HepG2 (cell line): ENCODE measurements around the gene UXS1. TPM values are rescaled to one million over a fixed set of nuclear protein-coding genes. Genes with fewer than 3 reads are reported as not detected.

Experiments
- CEBPG ChIP-seq: IDR thresholded peaks from 2 replicates; pipeline ENCODE4 v1.6.1; 2016
- HNRNPLL ChIP-seq: fragments of 200-400 bp; formaldehyde crosslinking; IDR thresholded peaks from 2 replicates; pipeline ENCODE4 v1.6.1; 2017; ENCODE audit warnings: mild to moderate bottlenecking, low read depth, low read length; ENCODE audit not compliant: poor library complexity, severe bottlenecking
- HOMEZ ChIP-seq: IDR thresholded peaks from 2 replicates; pipeline ENCODE4 v1.6.1; 2016; ENCODE audit warnings: low read depth
- MYNN ChIP-seq: sonication (generic); formaldehyde crosslinking; IDR thresholded peaks from 2 replicates; pipeline ENCODE4 v1.4.0; 2020; ENCODE audit warnings: mild to moderate bottlenecking, low read depth, missing genetic modification reagents
- PHF8 ChIP-seq: sonication (generic); formaldehyde crosslinking; IDR thresholded peaks from 2 replicates; pipeline ENCODE4 v1.5.0; 2020; ENCODE audit warnings: missing genetic modification reagents
- SOX6 ChIP-seq, 2 experiments: fragments of 450-650 bp in 1 of 2; sonication (generic) in 1 of 2; formaldehyde crosslinking in 1 of 2; IDR thresholded peaks; 2 replicates each; pipeline versions ENCODE4 v1.4.0 to v1.6.1; 2017 to 2020; ENCODE audit warnings: antibody characterized with exemption in 1 of 2, mild to moderate bottlenecking in 1 of 2, missing genetic modification reagents in 1 of 2
- TFE3 ChIP-seq: IDR thresholded peaks from 2 replicates; pipeline ENCODE4 v1.6.1; 2016
- THAP11 ChIP-seq: IDR thresholded peaks from 2 replicates; pipeline ENCODE4 v1.6.1; 2016; ENCODE audit warnings: missing biosample characterization, missing genetic modification reagents
- THRA ChIP-seq: sonication (generic); formaldehyde crosslinking; IDR thresholded peaks from 2 replicates; pipeline ENCODE4 v1.4.0; 2020; ENCODE audit warnings: missing genetic modification reagents, borderline replicate concordance
- THYN1 ChIP-seq: sonication (generic); formaldehyde crosslinking; IDR thresholded peaks from 2 replicates; pipeline ENCODE4 v1.8.1; 2023; ENCODE audit warnings: low read depth, mild to moderate bottlenecking, moderate library complexity, missing genetic modification reagents, borderline replicate concordance
- UBTF ChIP-seq: sonication (generic); formaldehyde crosslinking; IDR thresholded peaks from 2 replicates; pipeline ENCODE4 v1.4.0; 2020; ENCODE audit warnings: mild to moderate bottlenecking, missing genetic modification reagents
- ZFP41 ChIP-seq: sonication (generic); formaldehyde crosslinking; IDR thresholded peaks from 2 replicates; pipeline ENCODE4 v1.4.0; 2020; ENCODE audit warnings: mild to moderate bottlenecking, missing genetic modification reagents, borderline replicate concordance
- ZFP90 ChIP-seq: sonication (generic); formaldehyde crosslinking; IDR thresholded peaks from 2 replicates; pipeline ENCODE4 v1.8.0; 2022; ENCODE audit warnings: missing genetic modification reagents, mild to moderate bottlenecking, inconsistent platforms, borderline replicate concordance
- ZNF431 ChIP-seq: sonication (generic); formaldehyde crosslinking; IDR thresholded peaks from 2 replicates; pipeline ENCODE4 v1.9.0; 2022; ENCODE audit warnings: missing genetic modification reagents, low read depth, mild to moderate bottlenecking, borderline replicate concordance
- ZNF513 ChIP-seq: sonication (generic); formaldehyde crosslinking; conservative IDR thresholded peaks from 2 replicates; pipeline ENCODE4 v1.5.0; 2020; ENCODE audit warnings: missing genetic modification reagents
- ZNF574 ChIP-seq: sonication (generic); formaldehyde crosslinking; IDR thresholded peaks from 2 replicates; pipeline ENCODE4 v1.4.0; 2020; ENCODE audit warnings: missing genetic modification reagents
- polyA plus RNA-seq, 8 experiments: library from polyadenylated mRNA; depleted of rRNA in 3 of 8; stranded (reverse) in 7 of 8; unstranded in 1 of 8; fragments of >200 nt; fragmentation: Illumina TruSeq in 4 of 8; extraction: Trizol in 4 of 8; gene quantifications; 2 replicates each; pipeline versions ENCODE4 v1.2.1 to v1.2.3, GENCODE V29; 2011 to 2016; ENCODE audit warnings: low read depth in 4 of 8, missing spikeins in 1 of 8, mixed read lengths in 1 of 8; ENCODE audit not compliant: insufficient read depth in 1 of 8
- total RNA-seq, 5 experiments: library from RNA; depleted of rRNA; stranded (reverse); fragments of >200 nt; fragmentation: Illumina TruSeq; extraction: Trizol; gene quantifications; 2 replicates each; pipeline ENCODE4 v1.2.3, GENCODE V29; 2016; ENCODE audit warnings: low read depth in 1 of 5

The UXS1 gene
- total and polyA plus RNA-seq, 2 of the 13 experiments (the other 11 are each of a cell fraction or from before 2014, with no cell fraction given), result 53.3 to 110 TPM

- TF ChIP-seq ZNF574 (no peak), HNRNPLL (no peak), ZFP90 (CRISPR knock-in tag) (no peak), ZFP41 (CRISPR knock-in tag) (no peak), THRA (CRISPR knock-in tag) (0 out of 2 replicates have a peak, but pooled peaks have one; percentile 48), ZNF431 (no peak), PHF8 (CRISPR knock-in tag) (no peak), MYNN (CRISPR knock-in tag) (no peak), UBTF (CRISPR knock-in tag) (no peak), TFE3 (no peak), HOMEZ (CRISPR knock-in tag) (peak; percentile 20; the same call in 1 of the 2 replicates), SOX6 (IDR thresholded peaks at IDR 0.05) (no peak), SOX6 (CRISPR knock-in tag; IDR thresholded peaks at IDR 0.05) (peak; percentile 29; the same call in 1 of the 2 replicates), CEBPG (peak; percentile 20; the same call in 1 of the 2 replicates), THYN1 (CRISPR knock-in tag) (0 out of 2 replicates have a peak, but pooled peaks have one; percentile 36), ZNF513 (CRISPR knock-in tag) (no peak), THAP11 (CRISPR knock-in tag) (no peak)
These were observed 89.6 kb downstream of the UXS1 start (continued) for GRCh38 chr2:106104332-106105062.
